ENCODE data around the gene TRERF1.

GRCh38 chr6:42352856-42353564, 98.7 kb downstream of the TRERF1 start:
- TF ChIP-seq POLR2A (IDR thresholded peaks at IDR 0.05; ENCODE audit: low read length) (no peak), GATA1 (IDR thresholded peaks at IDR 0.05; ENCODE audit: low read depth, low read length) (no peak)
